ENCODE results near the gene ADGRD2.

The ADGRD2 gene

DNA sequence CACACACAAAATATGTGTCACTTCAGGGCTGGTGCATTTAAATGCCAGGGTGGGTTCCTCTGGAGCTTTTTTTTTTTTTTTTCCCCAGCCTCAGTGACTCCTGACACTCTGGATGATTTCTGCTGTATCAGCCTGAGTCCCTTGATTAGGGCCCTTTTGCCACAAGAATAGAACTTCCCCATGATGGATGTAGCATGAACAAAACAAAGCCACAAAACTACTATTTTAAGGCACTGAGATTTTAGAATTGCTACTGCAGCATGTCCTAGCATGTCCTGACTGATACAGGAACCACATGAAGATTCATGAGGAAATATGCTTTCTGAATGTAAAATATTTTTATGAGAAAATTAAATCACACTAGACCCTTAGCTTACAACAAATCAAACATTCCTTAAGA is 13.9 kb upstream of the ADGRD2 start:
- no peak for DNase-seq (ENCODE audit: low read depth in 3 of 3, low spot score in 1 of 3)

- no peak for DNase-seq (ENCODE audit: low read depth in 3 of 3, low spot score in 1 of 3)
These were observed 13.2 kb upstream of the ADGRD2 start for GRCh38 chr9:124437086-124437485.

- DNase-seq (ENCODE audit: low read depth in 3 of 3, low spot score in 1 of 3): no peak
These were observed 12.2 kb upstream of the ADGRD2 start for GRCh38 chr9:124438091-124438490.

- DNase-seq (ENCODE audit: low read depth in 3 of 3, low spot score in 1 of 3): no peak
These were observed 11.2 kb upstream of the ADGRD2 start for GRCh38 chr9:124439086-124439485.

DNA sequence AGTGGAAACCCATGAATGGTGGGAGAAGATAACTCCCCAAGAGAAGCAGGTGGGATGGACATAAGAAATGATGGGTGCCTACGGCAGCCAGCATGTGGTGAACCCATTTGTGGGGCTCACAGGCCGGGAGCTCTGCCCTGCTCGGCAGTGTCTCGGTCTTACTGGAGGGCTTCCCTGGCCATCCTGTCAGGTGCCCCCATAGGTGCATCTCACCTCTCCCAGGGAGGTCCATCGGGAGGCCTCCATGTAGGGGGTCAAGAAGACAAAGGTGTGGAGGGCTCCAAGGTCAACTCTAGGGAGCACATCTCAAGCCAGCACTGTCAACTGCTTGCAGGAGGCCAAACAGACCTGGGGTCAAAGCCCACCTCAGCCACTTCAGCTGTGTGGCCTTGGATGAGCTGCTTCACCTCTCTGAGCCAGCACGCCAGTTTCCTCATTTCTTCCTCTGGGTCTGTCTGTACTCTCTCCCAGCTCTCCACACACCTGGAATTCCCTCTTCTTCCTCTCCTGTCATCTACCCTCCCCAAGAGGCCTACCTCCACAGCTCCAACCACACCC is 10.5 kb upstream of the ADGRD2 start:
- DNase-seq (ENCODE audit: low read depth in 3 of 3, low spot score in 1 of 3): no peak

DNA sequence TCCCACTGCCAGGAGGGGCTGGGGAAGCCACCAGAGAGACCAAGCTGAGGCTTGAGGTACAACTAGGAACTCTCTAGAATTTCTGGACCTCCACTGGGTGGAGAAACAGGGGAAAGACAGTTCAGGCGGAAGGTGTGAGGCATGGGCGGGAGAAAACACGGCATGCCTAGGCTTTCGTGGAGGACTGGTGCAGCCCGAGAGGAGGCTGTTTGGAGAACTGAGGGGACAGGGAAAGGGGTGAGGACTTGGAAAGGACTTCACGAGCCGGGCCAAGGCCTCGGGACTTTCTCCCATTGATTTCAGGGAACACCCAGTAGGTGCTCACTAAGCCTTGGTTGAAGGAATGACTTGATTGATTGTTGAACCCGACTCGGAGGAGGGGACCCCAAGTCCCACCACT is 9.5 kb upstream of the ADGRD2 start:
- no peak for DNase-seq (ENCODE audit: low read depth in 3 of 3, low spot score in 1 of 3)

GRCh38 chr9:124441291-124441690 is 9.0 kb upstream of the ADGRD2 start:
- DNase-seq (ENCODE audit: low read depth in 3 of 3, low spot score in 1 of 3): no peak

- no peak for DNase-seq (ENCODE audit: low read depth in 3 of 3, low spot score in 1 of 3)
These were observed 7.9 kb upstream of the ADGRD2 start for GRCh38 chr9:124442379-124442778.

- DNase-seq (ENCODE audit: low read depth in 3 of 3, low spot score in 1 of 3): no peak
These were observed 7.4 kb upstream of the ADGRD2 start for GRCh38 chr9:124442826-124443225.

DNA sequence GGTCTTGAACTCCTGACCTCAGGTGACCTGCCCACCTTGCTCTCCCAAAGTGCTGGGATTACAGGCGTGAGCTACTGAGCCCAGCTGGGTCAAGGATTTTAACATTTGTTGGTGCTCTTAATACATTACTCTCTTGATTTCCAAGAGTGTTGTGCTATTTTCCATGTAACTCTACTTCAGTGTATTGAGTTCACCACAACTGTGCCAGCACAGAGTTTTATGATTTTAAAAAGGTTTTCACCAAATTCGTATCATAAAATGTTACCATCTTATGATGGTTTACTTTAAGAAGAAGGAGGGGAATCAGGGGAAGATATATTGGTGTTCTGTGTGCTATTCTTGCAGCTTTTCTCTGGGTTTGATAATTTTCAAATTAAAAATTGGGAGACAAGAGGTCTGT is 6.6 kb upstream of the ADGRD2 start:
- DNase-seq (ENCODE audit: low read depth in 3 of 3, low spot score in 1 of 3): no peak

DNA sequence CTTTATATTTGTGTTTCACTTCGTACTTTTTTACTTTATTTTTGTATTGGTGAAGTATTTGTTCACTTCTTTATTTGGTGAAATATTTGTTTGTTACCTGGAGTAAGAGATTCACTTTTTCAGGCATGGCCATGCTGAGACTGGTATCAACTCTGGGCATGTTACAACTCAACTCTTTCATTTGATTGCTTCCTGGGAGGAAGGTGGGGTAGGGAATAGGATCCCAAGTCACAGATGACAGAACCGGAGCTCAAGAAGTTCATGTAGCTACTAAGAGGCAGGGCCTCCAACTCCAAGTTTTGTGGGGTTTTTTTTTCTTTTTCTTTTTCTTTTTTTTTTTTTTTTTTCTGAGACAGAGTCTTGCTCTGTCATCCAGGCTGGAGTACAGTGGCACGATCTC is 6.1 kb upstream of the ADGRD2 start:
- no peak for DNase-seq (ENCODE audit: low read depth in 3 of 3, low spot score in 1 of 3)

DNA sequence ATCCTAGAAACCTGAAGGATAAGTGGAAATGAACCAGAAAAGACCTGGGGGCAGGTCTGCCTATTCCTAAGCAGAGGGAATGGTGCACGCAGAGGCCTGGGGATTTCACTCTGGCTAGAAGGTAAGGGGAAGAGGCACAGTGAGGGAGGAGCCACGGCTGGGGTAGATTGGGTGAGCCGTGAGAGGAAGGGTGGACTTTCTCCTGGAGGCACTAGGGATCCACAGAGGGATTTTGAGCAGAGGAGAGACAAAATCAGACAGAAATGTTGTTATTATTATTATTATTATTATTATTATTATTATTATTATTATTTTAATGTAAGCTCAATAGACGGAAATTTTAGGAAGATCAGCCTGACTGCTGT is 3.0 kb upstream of the ADGRD2 start:
- DNase-seq (ENCODE audit: low read depth in 3 of 3, low spot score in 1 of 3): no peak

GRCh38 chr9:124448019-124448418 is 2.2 kb upstream of the ADGRD2 start:
- DNase-seq (ENCODE audit: low read depth in 3 of 3, low spot score in 1 of 3): no peak

GRCh38 chr9:124449381-124450151 is 685 bp upstream of the ADGRD2 start:
- DNase-seq (ENCODE audit: low read depth in 3 of 3, low spot score in 1 of 3): no peak

DNA sequence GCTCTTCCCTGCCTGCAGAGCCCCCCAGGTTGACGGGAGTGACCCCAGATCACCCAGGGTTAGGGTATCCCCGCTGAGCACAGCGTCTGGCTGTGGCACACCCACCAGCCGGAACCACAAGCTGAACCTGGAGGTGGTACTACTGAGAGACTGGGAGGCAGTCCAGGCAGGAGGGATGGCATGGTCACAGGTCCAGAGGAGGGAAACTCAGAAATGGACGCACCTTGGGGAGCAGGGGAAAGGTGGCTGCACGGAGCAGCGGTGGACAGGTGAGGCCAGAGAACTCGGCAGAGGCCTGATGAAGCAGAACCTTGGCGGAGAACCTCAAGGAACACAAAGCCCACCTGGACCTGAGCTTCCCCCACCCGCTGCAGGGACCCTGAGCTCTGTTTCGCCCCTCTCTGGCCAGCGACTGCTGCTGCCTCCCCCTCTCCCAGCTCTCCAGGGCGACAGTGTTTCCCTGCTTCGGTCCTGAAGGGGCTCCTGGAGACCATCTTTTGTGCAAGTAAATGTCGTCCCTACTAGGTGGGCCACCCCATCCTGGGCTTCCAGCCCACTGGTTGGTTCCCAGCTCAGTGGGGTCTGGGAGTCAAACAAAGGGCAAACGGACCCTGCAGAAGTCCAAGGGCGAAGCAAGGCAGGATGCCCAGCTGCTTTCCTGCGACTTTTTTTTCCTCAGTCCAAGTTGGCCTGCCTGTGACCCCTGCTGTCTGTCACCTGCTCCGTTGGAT is 845 bp downstream of the ADGRD2 start:
- no peak for DNase-seq (ENCODE audit: low read depth in 3 of 3, low spot score in 1 of 3)

- no peak for DNase-seq (ENCODE audit: low read depth in 3 of 3, low spot score in 1 of 3)
These were observed 2.1 kb downstream of the ADGRD2 start for GRCh38 chr9:124452326-124452725.

DNA sequence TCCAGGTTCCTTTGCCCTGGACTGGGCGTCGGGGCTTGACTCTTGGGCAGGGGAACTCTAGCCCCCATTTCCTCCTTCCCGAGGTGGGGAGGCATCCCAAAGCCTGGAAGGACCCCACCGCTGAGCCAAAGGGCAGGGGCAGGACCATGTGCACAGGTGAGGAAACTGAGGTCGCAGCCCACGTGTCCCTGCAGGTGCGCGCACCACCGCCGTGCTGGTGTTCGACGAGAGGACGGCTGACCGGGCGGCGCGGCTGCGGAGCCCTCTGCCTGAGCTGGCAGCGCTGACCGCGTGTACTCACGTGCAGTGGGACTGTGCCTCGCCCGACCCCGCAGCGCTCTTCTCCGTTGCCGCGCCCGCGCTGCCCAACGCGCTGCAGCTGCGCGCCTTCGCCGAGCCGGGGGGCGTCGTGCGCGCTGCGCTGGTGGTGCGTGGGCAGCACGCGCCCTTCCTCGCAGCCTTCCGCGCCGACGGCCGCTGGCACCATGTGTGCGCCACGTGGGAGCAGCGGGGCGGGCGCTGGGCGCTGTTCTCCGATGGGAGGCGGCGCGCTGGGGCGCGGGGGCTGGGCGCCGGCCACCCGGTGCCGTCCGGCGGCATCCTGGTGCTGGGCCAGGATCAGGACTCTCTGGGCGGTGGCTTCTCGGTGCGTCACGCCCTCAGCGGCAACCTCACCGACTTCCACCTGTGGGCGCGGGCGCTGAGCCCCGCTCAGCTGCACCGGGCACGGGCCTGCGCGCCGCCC is 2.8 kb downstream of the ADGRD2 start:
- no peak for DNase-seq (ENCODE audit: low read depth in 3 of 3, low spot score in 1 of 3)

DNA sequence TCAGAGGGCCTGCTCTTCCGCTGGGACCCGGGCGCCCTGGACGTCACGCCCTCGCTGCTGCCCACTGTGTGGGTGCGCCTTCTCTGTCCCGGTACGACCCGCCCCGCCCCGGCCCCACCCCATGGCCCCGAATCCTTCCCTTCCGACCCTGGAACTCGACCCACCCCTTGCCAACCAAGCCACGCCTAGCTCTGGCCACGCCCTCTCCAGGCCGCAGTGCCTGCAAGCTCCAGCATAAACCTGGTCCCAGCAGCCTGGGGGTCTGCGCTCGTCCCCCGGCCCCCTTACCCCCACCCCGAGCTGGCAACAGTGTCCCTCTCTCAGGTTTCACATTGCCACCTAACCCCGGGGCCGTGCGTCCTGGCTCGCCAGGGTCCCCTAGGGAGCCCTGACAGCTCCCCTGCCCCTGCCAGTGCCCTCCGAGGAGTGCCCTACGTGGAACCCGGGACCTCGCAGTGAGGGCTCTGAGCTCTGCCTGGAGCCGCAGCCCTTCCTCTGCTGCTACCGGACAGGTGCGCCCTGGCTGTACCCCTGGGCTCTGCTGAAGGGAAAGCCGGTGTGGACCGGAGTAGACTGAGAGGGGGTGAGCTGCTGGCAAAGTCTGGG is 3.4 kb downstream of the ADGRD2 start:
- no peak for DNase-seq (ENCODE audit: low read depth in 3 of 3, low spot score in 1 of 3)

DNA sequence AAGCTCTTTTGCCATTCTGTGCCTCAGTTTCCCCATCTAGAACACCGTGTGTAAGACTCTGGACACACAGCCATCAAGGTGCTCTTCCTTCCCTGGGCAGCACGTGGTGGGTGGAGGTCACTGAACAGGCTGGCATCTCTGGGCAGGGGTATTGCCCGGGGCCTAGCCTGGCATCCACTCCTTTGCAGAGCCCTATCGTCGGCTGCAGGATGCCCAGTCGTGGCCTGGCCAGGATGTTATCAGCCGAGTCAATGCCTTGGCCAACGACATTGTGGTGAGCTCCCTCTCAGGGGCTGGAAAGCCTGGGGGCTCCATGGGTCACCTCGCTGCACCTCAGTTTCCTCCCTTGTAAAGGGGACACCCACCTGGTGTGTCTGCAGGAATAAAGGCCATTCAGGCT is 4.0 kb downstream of the ADGRD2 start:
- DNase-seq (ENCODE audit: low read depth in 3 of 3, low spot score in 1 of 3): no peak

DNA sequence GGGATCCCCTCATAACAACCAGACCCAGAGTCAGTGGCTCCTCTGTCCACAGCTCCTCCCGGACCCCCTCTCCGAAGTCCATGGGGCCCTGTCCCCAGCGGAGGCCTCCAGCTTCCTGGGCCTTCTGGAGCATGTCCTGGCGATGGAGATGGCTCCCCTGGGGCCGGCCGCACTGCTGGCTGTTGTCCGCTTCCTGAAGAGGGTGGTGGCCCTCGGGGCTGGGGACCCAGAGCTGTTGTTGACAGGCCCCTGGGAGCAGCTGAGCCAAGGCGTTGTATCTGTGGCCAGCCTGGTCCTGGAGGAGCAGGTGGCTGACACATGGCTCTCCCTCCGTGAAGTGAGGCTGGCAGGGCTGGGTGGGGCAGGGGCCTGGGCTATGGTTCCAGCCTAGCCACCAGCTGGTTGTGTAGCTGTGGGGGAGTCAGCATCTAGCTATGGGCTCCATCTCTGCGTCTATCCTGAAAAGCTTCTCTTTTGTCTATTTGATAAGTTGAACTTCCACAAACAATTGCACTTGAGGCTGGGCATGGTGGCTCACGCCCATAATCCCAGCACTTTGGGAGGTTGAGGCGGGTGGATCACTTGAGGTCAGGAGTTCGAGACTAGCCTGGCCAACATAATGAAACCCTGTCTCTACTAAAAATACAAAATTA is 4.7 kb downstream of the ADGRD2 start:
- DNase-seq (ENCODE audit: low read depth in 3 of 3, low spot score in 1 of 3): no peak

- no peak for DNase-seq (ENCODE audit: low read depth in 3 of 3, low spot score in 1 of 3)
These were observed 5.6 kb downstream of the ADGRD2 start for GRCh38 chr9:124455820-124456219.

All from stimulated activated CD4-positive, alpha-beta T cell treated with anti-CD3 and anti-CD28 coated beads, TNF-alpha, amount 100 ng/mL, for 1 hour (primary cell).